ENCODE measurements around the gene MACROD2.

GRCh38 chr20:16001286-16001685 lies 2006.0 kb downstream of the MACROD2 start:
- no peak for TF ChIP-seq ZNF274 (IDR thresholded peaks at IDR 0.05; ENCODE audit: low read depth, low read length)
- no peak for TF ChIP-seq CTCF (IDR thresholded peaks at IDR 0.05 in 2 of 3, conservative IDR thresholded peaks at IDR 0.05 in 1 of 3; ENCODE audit: borderline replicate concordance in 1 of 3, insufficient read depth in 1 of 3, low read depth in 2 of 3, low read length in 2 of 3)

All from HCT116 (cell line).